HG02981 (cell line): ENCODE results near the gene RBMS1.

Experiments used
- ATAC-seq: cut with Tn5 transposase; IDR thresholded peaks from one replicate; pipeline ENCODE4 v1.9.1; 2021; ENCODE audit warnings: mild to moderate bottlenecking, moderate library complexity; ENCODE audit not compliant: unreplicated experiment

RBMS1 gene

GRCh38 chr2:160238392-160238791 is 255.2 kb downstream of the RBMS1 start:
- no peak for ATAC-seq

GRCh38 chr2:160232905-160233475 is 260.6 kb downstream of the RBMS1 start:
- no peak for ATAC-seq

- no peak for ATAC-seq
Observed at GRCh38 chr2:160229591-160229990, 264.0 kb downstream of the RBMS1 start.

GRCh38 chr2:160228141-160228917 is 265.3 kb downstream of the RBMS1 start:
- no peak for ATAC-seq

GRCh38 chr2:160227293-160227915 is 266.2 kb downstream of the RBMS1 start:
- no peak for ATAC-seq

- no peak for ATAC-seq
Observed at GRCh38 chr2:160226367-160226766, 267.2 kb downstream of the RBMS1 start.

- ATAC-seq = no peak
Observed at GRCh38 chr2:160225722-160226121, 267.9 kb downstream of the RBMS1 start.

GRCh38 chr2:160224507-160224906 is 269.1 kb downstream of the RBMS1 start:
- ATAC-seq = peak; percentile 5

GRCh38 chr2:160224060-160224459 is 269.5 kb downstream of the RBMS1 start:
- peak; percentile 94 for ATAC-seq

GRCh38 chr2:160223560-160223959 is 270.0 kb downstream of the RBMS1 start:
- ATAC-seq = no peak

- no peak for ATAC-seq
Observed at GRCh38 chr2:160222546-160223283, 270.9 kb downstream of the RBMS1 start.
